Measurements from ENCODE around the gene HIRA. TPM values are rescaled to one million over a fixed set of nuclear protein-coding genes. Genes with fewer than 3 reads are reported as not detected.
A peak's percentile ranks its signal among the peaks of the same experiment; 100 is the strongest.

HIRA gene
- polyA plus RNA-seq, 1 experiment: 17.1 TPM

DNA sequence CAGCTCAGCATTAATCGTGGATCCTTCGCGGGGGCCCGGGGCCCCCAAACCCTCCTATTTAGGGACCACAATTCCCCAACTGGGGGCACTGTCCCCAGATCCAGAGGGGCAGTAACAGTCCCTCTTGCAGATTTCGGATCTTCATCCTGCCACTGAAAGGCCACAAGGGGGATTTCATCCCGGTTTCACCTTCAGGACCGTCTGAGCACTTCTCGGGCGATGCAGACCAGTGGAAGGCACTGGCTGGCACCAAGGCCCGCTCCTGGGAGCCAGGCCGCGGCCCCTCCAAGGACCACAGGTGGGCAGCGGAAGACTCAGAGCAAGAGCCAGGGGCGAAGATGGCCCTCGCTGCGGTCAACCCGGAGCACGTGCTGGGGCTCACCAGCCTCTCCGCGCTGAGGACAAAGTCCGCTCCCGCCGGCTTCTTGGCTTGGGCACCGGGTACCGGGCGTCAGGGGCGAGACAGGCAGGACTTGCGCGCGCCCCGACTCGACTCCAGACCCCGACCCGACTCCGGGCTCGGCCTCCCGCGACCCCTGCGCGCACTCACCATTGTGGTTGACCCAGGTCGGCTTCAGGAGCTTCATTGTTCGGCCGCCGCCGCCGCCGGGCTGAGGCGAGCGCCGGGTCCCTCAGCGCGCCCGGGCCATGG lies 517 bp downstream of the HIRA start:
- TF ChIP-seq, protein P1, sequence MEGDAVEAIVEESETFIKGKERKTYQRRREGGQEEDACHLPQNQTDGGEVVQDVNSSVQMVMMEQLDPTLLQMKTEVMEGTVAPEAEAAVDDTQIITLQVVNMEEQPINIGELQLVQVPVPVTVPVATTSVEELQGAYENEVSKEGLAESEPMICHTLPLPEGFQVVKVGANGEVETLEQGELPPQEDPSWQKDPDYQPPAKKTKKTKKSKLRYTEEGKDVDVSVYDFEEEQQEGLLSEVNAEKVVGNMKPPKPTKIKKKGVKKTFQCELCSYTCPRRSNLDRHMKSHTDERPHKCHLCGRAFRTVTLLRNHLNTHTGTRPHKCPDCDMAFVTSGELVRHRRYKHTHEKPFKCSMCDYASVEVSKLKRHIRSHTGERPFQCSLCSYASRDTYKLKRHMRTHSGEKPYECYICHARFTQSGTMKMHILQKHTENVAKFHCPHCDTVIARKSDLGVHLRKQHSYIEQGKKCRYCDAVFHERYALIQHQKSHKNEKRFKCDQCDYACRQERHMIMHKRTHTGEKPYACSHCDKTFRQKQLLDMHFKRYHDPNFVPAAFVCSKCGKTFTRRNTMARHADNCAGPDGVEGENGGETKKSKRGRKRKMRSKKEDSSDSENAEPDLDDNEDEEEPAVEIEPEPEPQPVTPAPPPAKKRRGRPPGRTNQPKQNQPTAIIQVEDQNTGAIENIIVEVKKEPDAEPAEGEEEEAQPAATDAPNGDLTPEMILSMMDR (IDR thresholded peaks at IDR 0.05; ENCODE audit: insufficient read depth, low read depth, low read length): peak; percentile 25

DNA sequence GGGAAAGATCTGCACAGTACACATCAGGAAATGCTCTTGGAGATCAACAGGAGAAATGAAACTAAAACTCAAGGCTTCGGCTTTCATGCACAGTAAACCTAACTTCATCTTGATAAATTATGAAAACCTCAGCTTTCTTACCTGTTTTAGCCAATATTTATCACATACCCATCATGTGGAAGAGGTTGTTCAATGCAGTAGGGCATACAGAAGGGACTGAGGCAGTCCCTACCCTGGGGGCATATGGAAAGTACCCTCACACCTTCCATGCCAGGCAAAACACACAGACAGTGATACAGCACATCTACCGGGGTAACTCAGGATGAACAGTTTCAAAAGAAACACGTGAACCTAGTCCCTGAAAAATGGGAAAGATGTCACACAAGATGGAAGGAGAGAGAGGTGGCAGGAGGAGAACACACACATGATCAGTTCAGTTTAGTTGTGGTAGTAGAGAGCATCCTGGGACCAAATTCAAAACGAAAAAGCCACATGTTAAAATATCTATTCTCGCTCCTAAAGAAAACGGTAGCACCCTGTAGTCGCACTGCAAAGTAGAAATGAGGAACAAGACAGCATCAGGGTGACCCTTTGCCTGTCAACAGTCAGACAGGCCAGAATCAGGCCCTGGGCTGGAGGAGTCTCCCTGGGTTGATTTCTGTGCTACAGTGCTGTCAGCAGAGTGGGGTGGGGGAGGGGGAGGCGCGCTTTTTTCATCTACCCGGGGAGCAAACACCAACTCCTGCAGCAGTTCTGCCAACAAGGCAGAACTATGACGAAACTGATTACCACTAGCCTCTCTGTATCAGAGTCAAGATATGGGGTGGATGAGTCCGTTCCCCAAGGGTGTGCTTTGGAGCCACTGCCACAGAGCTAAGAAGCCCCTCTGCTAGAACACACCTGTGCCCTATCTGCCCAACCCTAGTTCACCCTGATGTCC lies 1.3 kb downstream of the HIRA start:
- DNase-seq (ENCODE audit: low read depth): no peak
- POLR2A ChIA-PET: interaction anchor here (0.5 kb wide), 1 partner anchor 251 kb away, joined by 3 read pairs; no protein-coding TSS in a partner anchor
- CTCF ChIA-PET: interaction anchor here (0.6 kb wide), 1 partner anchor 44 kb away, joined by 3 read pairs; no protein-coding TSS in a partner anchor
- peak overlapping the region; percentile 86 for H3K4me3 ChIP-seq (ENCODE audit: low read depth, low read length)
- TF ChIP-seq, protein P1 (IDR thresholded peaks at IDR 0.05; ENCODE audit: insufficient read depth, low read depth, low read length): no peak
- H3K27me3 ChIP-seq (ENCODE audit: control insufficient read depth, insufficient read depth, low read length): no peaks in the 10 kb centered on the region
- peaks cover 3% of the 10 kb centered on the region; the same call in 1 of the 2 replicates for H3K36me3 ChIP-seq (ENCODE audit: control insufficient read depth, insufficient read depth, low read length)

More for the DNA sequence above, 517 bp downstream of the HIRA start:
- ChIA-PET CTCF (interaction anchor here (0.6 to 1.4 kb wide), 2 partner anchors 44 to 199 kb away, joined by 3 read pairs; no protein-coding TSS in a partner anchor), POLR2A (interaction anchor here (0.5 kb wide), 1 partner anchor 252 kb away, joined by 3 read pairs; no protein-coding TSS in a partner anchor)
- Histone ChIP-seq H3K4me3 (ENCODE audit: low read depth, low read length) (peak overlapping the region; percentile 86), H3K27me3 (ENCODE audit: control insufficient read depth, insufficient read depth, low read length) (no peaks in the 10 kb centered on the region), H3K36me3 (ENCODE audit: control insufficient read depth, insufficient read depth, low read length) (peaks cover 8% of the 10 kb centered on the region; the same call in 1 of the 2 replicates)
- DNase-seq (ENCODE audit: low read depth): no peak

DNA sequence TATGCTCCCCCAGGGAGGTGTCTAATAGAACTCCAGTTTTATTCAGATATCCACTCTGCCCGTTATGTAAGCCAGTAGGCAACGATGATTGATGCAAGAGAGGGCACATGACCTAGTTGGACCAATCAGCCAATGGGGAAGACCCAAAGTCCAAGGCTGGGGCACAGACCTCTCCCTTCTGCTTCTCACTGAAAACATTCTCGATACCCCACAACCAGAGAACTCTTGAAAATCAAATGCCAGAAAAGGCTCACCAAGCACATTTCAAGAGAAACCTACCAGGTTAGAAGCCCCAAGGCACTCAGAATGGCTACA lies 7.4 kb downstream of the HIRA start:
- no peaks in the 10 kb centered on the region for H3K36me3 ChIP-seq (ENCODE audit: control insufficient read depth, insufficient read depth, low read length)
- no peak overlapping the region for H3K4me3 ChIP-seq (ENCODE audit: low read depth, low read length)
- no peak for DNase-seq (ENCODE audit: low read depth)
- H3K27me3 ChIP-seq (ENCODE audit: control insufficient read depth, insufficient read depth, low read length): no peaks in the 10 kb centered on the region
- TF ChIP-seq, protein P1 (IDR thresholded peaks at IDR 0.05; ENCODE audit: insufficient read depth, low read depth, low read length): no peak
- ChIA-PET POLR2A (no interaction called here), CTCF (no interaction called here)

DNA sequence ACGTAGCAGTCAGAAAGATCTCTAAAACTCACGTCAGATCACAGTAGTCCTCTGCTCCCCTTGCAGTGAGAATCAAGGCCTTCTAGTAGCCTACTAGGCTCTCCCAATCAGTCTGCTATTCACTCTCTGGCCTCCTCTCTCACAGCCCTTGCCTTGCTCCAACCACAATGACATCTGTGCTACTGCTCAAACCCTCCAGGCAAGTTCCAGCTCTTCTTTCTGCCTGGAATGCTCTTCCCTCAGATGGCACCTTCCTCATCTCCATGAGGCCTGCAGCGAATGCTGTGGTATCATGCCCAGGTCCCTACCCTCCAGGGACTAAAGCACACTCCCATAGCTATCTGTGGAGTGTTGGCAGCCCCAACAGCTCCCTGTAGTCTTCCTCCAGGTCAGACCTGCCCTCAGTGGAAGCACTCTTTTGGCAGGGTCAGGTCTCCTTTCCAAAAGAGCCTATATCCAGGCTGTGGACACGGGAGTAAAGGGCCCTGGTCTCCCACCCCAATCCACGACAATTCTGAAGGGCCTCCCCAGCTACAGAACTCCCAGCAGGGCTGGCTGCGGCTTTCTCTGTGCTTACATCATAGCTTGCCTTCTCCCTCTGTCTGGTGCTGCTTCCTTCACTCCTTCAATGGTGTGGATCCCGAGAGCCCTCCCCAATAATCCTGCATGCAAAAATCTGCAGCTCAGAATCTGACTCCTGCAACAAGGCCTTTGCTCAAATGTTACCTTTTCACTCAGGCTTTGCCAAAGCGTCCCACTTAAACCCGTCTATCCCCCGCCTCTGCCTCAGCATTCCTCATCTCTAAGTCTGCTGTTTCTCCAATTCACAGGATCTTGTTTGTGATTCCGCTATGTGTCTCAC lies 8.9 kb downstream of the HIRA start:
- H3K4me3 ChIP-seq (ENCODE audit: low read depth, low read length): no peak overlapping the region
- POLR2A ChIA-PET: interaction anchor here (0.6 kb wide), 2 partner anchors 8 to 123 kb away, joined by 3 to 4 read pairs; no protein-coding TSS in a partner anchor
- CTCF ChIA-PET: interaction anchor here (0.9 kb wide), 1 partner anchor 243 kb away, joined by 3 read pairs; no protein-coding TSS in a partner anchor
- no peaks in the 10 kb centered on the region for H3K27me3 ChIP-seq (ENCODE audit: control insufficient read depth, insufficient read depth, low read length)
- DNase-seq (ENCODE audit: low read depth): no peak
- no peaks in the 10 kb centered on the region for H3K36me3 ChIP-seq (ENCODE audit: control insufficient read depth, insufficient read depth, low read length)
- TF ChIP-seq, protein P1 (IDR thresholded peaks at IDR 0.05; ENCODE audit: insufficient read depth, low read depth, low read length): no peak
